NCI-H128 (cell line): ENCODE data around the gene CLEC9A.

Experiments used
- DNase-seq: peaks from one replicate; lab custom pipeline; 2025; ENCODE audit not compliant: unreplicated experiment; lab: John Stamatoyannopoulos, UW

Gene CLEC9A

GRCh38 chr12:10065241-10065640 is 34.8 kb downstream of the CLEC9A start:
- DNase-seq = no peak

- no peak for DNase-seq
Observed at GRCh38 chr12:10067264-10067663, 36.8 kb downstream of the CLEC9A start.

GRCh38 chr12:10067942-10068341 is 37.5 kb downstream of the CLEC9A start:
- DNase-seq = no peak

GRCh38 chr12:10068644-10069043 is 38.2 kb downstream of the CLEC9A start:
- DNase-seq = no peak

GRCh38 chr12:10069099-10069498 is 38.6 kb downstream of the CLEC9A start:
- DNase-seq = no peak

- no peak for DNase-seq
Observed at GRCh38 chr12:10069976-10070375, 39.5 kb downstream of the CLEC9A start.

- DNase-seq = no peak
Observed at GRCh38 chr12:10070380-10070779, 39.9 kb downstream of the CLEC9A start.

GRCh38 chr12:10072131-10072530 is 41.6 kb downstream of the CLEC9A start:
- no peak for DNase-seq

- no peak for DNase-seq
Observed at GRCh38 chr12:10073261-10073660, 42.8 kb downstream of the CLEC9A start.

GRCh38 chr12:10075451-10075850 is 45.0 kb downstream of the CLEC9A start:
- DNase-seq = no peak

- DNase-seq = no peak
Observed at GRCh38 chr12:10082117-10082874, 51.8 kb downstream of the CLEC9A start.

GRCh38 chr12:10084733-10085132 is 54.3 kb downstream of the CLEC9A start:
- DNase-seq = no peak

GRCh38 chr12:10086387-10086786 is 55.9 kb downstream of the CLEC9A start:
- no peak for DNase-seq

GRCh38 chr12:10088031-10088430 is 57.5 kb downstream of the CLEC9A start:
- no peak for DNase-seq

GRCh38 chr12:10088955-10089900 is 58.7 kb downstream of the CLEC9A start:
- no peak for DNase-seq

- no peak for DNase-seq
Observed at GRCh38 chr12:10094646-10095395, 64.3 kb downstream of the CLEC9A start.

- DNase-seq = no peak
Observed at GRCh38 chr12:10095971-10096370, 65.5 kb downstream of the CLEC9A start.

- DNase-seq = no peak
Observed at GRCh38 chr12:10097521-10097920, 67.0 kb downstream of the CLEC9A start.

GRCh38 chr12:10098791-10099190 is 68.3 kb downstream of the CLEC9A start, which contains the start of gene CLEC1A:
CLEC1A (minus strand) TSS chr12:10098985; CDS start chr12:10098922, 63 bp downstream.
- DNase-seq = no peak

GRCh38 chr12:10101042-10101579 is 70.6 kb downstream of the CLEC9A start:
- no peak for DNase-seq

- DNase-seq = no peak
Observed at GRCh38 chr12:10101648-10102220, 71.3 kb downstream of the CLEC9A start.
